HK-2 (cell line): ENCODE data around the gene ABCF3.

Source experiments
- DNase-seq: peaks from one replicate; pipeline ENCODE4 v3.0.0-alpha.2; 2018; ENCODE audit not compliant: unreplicated experiment

ABCF3 gene

DNA sequence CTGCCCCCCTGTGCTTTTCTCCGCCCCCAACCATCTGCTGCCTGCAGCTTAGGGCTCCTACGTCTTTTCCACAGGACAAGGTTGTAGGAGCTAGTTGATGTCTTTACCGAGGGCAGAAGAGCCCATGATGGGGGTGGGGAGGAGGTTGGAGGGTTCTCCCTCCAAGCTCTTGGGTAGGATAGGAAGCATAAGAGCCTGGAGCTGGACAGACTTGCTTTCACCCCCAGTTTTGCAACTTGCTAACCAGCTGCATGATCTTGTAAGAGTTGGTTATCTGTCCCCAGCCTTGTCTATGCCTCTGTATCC is 856 bp downstream of the ABCF3 start:
- no peak for DNase-seq

DNA sequence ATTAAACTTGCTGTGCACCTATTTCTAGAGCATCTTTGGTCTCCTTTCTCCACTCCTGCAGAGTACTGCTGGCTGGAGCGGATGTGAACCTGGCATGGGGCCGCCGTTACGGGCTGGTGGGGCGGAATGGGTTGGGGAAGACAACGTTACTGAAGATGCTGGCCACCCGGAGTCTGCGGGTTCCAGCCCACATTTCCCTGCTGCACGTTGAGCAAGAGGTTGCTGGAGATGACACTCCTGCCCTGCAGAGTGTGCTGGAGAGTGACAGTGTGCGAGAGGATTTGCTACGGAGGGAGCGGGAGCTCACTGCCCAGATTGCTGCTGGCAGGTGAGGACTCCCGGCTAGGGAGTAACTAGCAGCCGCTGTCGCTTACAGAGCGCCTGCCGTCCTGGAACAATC is 2.1 kb downstream of the ABCF3 start:
- DNase-seq, result no peak

DNA sequence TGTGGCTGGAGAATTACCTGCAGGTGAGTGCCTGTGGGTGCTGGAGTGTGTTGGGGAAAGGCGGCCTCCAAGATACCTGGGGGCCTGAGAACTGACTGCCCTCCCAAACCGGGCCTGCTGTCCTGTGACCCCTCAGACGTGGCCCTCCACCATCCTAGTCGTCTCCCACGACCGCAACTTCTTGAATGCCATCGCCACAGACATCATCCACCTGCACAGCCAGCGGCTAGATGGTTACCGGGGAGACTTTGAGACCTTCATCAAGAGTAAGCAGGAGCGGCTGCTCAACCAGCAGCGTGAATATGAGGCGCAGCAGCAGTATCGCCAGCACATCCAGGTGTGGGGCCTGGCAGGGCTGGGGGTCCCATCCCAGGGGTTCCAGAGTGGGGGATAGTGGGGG is 3.4 kb downstream of the ABCF3 start:
- no peak for DNase-seq

DNA sequence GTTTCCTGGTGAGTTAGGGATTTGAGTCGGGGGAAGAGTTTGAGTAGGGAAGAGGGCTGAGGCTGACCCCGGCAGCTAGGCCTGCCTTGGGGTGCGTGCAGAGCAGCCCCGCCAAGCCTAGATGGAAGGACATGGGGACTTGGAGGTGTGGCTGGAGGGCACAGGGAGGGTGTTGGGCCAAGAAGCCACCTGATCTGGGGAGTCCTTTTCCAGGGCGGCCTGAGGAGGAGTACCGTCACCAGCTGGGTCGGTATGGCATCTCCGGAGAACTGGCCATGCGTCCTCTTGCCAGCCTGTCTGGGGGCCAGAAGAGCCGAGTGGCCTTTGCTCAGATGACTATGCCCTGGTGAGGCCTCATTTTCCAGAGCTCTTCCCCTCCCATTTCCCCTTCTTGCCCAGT is 6.9 kb downstream of the ABCF3 start:
- no peak for DNase-seq

DNA sequence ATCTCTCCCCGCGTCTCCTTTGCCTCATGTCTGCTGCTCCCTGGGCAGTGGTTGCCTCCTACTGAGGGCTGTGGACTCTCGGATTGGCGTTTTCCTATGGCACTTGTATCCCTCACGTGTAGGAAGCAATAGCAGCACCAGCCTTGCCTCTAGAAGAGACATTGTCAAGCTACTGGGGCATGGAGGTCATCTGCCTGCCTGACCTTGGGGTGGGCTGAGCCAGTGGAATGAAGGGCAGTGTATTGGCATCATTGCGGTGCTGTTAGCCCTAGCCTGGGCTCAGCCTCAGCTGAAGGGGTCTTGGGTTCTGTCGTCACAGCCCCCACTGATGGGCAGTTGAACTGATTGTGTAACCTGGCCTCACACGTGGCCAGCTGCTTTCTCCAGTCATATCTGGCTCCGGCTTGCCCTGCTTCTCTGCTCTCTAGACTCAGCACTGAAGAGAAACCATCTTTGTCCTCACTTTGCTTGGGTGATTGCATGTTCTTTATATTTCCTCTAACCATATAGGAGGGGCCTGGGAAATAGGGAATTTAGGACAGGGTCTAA is 8.1 kb downstream of the ABCF3 start:
- DNase-seq, result no peak

DNA sequence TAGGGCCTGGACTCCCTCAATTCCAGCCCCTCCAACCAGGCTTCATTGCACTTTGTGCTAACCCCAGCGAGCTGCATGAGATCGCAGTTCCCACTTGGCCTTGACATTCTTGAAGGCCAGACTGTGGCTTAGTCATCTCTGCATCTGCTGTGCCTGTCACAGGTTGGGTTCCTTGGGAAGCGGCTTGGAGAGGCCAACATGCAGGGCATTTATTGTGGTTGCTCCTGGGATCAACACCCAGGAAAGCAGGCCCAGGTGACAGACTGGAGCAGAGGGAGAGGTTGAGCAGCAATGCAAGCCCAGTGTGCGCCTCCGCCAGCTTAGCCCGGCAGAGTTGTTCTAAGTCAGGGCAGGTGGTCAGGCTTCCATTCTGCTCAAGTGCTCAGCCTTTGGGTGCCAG is 10.5 kb downstream of the ABCF3 start:
- DNase-seq, result no peak

DNA sequence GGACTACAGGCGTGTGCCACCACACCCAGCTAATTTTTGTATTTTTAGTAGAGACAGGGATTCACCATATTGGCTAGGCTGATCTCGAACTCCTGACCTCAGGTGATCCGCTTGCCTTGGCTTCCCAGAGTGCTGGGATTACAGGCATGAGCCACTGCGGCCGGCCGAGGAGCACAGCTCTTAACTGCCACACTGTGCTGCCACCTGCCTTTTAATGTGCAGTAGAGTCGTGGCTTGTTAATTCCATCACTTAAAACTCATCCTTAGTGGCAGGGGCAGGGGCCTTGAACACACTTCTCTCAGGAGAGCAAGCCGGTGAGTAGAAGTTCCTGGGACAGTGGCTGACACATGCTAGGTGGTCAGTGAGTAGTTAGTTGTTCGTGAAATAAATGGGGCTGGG is 12.5 kb downstream of the ABCF3 start:
- DNase-seq, result no peak

DNA sequence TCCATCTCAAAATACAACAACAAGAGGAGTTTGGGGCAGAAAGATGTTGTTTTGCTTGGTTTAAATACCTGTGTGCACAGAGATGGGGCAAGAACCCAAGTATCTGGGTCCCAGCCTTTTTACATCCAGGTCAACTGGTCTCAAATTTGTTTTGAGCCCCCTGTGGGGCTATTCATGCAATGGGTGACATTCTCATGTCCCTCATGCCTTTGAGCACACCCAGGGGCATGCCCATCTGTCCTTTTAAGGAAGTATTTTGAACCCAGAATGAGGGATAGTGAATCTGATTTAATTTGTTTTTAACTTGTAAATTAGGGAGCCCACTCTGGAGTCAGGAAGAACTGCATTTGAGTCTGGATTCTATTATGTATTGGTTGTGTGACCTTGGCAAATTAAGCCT is 14.8 kb downstream of the ABCF3 start:
- no peak for DNase-seq

DNA sequence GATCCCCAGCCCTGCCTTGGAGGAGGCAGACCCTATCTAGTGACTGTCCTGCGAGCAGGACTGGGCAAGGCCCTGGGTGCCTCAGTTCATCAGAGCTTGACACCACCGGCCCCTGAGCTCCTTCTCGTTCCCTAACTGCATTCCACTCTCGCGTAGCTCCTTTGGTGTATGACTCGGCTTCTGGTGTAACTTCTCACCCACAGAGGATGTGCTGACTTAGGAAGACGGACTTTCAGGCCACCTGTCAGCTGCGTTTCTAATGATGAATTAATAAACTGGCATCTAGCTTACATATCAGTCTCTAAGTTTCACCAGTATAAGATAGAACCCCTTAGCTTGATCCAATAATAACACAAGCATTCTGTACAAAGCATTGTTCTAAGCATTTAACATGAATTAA is 17.5 kb downstream of the ABCF3 start:
- DNase-seq, result no peak

DNA sequence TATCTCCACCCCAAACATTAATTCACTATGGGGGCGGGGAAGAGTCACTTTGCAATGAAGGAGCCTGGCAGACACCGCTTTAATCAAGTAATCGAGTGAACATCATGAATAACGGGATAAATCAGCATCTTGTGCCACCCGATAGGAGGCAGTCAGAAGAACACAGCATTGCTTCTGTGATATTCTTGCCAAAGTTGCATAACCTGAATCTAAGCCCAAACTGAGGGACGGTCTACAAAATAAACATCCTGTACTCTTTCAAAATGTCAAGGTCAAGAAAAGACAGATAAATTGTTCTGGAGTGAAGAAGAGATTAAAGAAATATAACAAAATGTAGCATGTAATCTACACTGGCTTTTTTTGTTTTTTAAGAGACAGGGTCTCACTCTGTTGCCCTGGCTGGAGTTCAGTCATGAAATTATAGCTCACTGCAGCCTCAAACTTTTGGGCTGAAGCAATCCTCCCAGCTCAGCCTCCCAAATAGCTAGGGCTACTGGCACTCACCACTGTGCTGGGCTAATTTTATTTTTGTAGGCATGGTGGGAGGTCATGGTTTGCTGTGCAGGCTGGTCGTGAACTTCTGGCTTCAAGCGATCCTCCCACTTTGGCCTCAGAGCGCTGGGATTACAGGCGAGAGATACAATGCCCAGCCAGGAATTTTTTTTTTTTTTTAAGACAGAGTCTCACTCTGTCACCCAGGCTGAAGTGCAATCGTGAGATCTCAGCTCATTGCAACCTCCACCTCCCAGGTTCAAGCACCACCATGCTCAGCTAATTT is 23.3 kb downstream of the ABCF3 start:
- DNase-seq, result no peak

DNA sequence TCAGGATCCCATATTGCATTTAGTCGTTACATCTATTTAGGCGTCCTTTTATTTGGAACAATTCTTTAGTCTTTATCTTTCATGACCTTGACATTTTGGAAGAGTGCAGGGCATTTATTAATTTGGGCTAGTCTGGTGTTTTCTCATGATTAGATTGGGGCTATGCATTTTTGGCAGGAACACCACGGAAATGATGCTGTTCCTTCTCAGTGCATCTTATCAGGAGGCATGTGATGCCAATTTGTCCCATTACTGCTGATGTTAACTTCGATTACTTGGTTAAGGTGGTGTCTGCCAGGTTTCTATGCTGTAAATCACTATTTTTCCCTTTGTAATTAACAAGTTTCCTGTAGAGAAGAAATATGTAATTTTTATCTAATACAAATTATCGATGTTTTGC is 25.3 kb downstream of the ABCF3 start:
- no peak for DNase-seq

DNA sequence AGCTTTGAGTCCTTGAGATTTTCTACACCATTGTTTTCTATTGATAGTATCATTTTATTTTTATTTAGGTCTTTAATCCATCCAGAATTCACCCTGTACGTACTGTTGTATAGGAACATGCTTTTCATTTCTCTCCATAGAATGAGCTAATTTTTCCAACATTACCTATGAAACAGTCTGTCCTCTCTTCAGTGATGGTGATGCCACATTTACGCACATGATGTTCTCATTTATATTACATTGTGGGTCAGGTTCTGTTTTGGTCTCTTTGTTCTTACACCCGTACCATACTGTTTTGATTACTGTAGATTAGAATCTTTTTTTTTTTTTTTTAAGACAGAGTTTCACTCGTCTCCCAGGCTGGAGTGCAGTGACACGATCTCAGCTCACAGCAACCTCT is 25.7 kb downstream of the ABCF3 start:
- DNase-seq, result no peak

DNA sequence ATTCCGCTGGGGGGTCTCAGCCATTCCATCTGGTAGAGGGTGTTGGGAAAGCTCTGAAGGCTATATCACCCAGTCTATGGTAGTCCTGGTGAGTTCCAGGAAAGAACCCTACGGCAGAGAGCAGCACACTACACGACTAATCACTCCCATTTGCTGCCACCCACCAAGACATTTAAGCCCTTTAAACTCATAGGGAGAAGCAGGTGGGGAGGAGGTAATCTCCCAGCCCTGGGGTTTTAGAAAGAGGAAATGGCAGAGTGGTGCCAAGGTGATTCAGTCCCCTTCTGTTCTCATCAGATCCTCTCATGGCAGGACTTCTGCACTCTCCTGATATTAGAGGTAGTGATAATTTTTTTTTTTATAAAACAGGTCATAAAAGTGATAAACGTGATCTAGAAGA is 32.8 kb downstream of the ABCF3 start:
- DNase-seq, result no peak

DNA sequence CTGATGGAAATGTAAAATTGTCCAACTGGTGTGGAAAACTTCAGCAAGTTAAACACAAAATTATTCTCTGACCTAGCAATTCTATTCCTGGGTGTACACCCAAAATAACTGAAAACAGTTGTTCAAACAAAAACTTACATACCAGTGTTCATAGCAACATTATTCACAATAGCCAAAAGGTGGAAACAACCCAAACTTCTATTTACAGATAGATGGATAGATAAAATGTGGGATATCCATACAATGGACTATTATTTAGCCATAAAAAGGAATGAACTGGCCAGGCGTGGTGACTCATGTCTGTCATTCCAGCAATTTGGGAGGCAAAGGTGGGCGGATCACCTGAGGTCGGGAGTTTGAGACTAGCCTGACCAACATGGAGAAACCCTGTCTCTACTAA is 36.5 kb downstream of the ABCF3 start:
- DNase-seq, result no peak

DNA sequence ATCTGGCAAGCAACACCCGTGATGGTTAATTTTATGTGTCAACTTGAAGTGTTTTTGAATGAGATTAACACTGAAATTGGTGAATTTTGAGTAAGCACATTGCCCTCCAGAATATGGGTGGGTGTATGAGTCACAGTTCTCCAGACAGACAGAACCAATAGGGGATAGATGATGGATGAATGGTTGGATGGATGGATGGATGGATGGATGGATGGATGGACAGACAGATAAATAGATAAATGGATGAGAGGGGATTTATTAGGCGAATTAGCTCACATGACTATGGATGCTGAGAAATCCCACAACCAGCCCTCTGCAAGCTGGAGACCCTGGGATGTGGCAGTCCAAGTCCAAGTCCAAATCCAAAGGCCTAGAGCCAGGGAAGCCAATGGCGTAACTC is 37.9 kb downstream of the ABCF3 start:
- no peak for DNase-seq

DNA sequence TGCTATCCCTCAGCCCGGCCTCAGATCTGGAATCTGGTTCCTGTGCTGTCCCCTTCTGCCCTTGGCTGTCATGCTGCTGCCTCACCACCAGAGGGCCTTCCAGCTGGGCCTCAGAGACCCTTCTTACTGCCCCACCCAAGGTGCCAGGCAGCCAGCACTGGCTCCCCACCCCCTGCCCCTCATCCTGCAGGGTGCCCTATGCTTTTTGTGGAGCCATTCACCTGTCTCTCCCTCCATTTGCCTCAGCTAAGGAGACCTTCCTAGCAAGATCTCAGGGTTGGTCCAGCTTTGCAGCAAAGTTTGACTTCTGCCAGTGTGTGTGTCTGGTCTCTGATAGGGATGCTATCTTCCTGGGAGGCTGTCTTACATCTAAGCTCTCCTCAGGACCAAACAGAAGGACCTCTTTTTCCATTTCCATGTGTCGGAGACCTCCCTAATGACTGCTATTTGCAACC is 41.5 kb downstream of the ABCF3 start:
- no peak for DNase-seq

DNA sequence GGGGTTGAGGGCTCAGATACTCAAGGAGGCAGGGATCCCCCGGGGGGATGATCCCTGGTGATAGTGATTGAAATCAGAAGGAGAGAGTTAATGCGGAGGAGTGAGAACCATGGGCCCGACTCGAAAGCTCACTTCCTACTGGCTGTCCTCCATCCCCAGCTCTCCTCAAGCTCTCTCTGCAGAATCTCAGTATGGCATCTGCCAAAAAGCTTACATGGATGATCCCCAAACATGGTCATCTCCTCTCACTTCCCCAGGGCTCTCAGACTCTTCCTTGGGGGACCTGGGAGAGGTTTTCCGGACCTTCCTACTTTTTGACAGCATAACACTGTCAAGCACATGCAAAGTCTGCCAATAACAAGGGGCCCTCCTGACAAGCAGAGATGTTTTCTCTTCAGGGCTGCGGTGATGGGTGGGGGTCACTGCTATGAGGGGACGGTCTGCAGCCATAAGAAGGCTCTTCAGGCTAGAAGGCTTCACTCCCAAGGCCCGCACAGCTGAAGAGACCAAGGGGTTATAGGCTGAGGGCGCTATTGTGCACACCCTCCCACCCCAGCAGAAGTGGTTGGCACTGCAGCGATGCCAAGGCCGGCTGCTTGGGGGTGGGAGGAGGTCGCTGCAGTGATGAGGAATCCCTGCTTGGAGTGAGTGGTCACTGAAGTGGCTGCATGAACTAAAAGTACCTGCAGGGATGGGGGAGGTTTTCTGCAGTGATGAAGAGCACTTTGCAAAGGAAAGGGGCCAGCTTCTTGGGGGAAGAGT is 42.6 kb downstream of the ABCF3 start:
- DNase-seq, result no peak

DNA sequence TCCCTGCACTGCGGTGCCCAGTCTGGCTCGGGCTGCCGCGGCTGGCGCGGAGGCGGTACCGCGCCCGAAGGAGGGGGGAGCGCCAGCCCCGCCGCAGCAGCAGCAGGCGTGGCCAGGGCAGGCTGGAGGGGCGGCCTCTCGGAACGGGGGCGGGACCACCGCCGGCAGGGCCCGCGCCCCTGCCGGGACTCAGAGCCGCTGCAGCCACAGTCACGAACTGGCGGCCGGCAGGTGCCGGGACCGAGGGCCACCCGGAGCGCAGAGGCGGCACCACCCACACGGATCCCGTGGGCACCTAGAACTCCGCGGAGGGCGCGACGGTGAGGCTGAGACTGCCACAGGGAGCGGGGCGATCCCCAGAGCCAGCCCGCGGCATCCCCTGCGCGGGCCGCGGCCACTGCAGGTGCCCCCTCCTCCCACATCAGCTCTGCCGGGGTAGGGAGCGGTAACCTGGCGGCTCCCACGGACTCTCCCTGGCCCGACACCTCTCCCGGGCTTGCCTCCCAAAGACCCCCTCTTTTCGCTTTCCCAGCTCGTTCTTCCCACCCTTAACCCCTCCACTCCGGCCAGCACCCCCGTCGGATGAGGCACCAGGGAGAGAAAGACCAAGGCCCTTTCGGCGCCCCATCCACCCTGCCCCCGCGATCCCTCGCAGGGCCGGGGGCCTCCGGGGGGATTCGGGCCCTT is 43.5 kb downstream of the ABCF3 start, which contains the start of gene VWA5B2:
VWA5B2 (plus strand) TSS at position 192 of the 687 bp plus-strand sequence. CDS start 944 bp downstream, outside the sequence.
- DNase-seq, result peak; percentile 64

DNA sequence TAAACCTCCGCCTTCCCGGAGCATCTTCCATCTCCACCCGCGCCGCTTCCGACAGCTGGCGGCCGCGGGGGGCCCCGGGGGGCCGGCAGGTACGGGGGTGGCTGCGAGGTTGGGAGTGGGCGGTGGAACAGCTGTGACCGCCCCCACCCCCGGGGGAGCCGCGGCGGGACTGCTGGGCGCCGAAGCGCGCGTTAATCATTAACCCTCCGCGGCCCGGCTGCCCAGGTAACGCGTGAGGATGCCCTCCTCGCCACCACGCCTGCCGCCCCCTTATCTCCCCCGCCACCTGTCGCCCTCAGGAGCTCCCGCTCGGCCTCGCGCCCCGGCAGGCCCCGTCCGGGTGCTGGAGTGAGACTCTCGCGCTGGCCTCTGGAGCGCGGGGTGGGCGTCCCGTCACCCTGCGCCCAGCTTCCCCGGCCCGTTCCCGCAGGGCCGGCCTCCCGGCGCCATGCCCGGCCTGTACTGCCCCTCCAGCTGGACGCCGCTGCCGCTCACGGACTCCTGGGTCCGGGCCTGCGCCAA is 44.1 kb downstream of the ABCF3 start:
- DNase-seq, result no peak

DNA sequence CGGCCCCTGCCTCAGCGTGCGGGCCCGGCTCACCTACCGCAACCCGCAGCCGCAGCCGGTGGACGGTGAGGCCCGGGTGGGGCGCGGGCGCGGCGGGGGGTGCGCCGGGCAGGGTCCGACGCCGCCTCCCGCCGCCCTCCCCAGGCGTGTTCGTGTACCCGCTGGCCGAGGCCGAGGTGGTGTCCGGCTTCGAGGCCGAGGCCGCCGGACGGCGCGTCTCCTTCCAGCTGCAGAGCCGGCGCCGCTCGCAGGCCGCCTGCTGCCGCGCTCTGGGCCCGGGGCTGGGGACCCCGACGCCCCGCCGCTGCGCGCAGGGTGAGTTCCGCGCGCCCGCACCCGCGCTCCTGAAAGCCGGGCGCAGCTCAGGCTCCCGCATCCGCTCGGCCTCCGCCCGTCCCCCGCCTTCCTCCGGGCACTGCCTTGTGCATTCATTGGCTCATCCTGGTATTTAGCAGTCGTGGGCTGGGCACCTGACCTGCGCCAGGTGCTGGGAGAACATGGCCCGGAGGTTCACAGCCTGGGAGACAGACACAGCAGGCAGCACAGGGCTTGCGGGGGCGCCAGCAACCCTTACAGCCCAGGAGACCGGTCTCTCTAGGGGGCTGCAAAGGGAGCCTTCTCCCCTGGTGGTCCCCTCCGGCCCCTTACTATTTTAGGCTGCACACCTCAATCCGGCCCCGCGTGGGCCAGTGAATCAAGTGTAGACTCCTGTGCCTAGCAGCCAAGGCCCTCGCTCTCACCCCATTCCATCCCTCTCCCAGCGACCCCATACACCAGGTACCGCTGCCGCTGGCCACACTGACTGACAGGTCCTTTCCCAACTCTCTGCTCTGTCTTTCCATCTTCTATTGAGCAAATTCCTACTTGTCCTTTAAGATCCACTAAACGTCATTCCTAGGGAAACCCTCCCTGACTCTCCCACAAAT is 44.9 kb downstream of the ABCF3 start:
- no peak for DNase-seq

DNA sequence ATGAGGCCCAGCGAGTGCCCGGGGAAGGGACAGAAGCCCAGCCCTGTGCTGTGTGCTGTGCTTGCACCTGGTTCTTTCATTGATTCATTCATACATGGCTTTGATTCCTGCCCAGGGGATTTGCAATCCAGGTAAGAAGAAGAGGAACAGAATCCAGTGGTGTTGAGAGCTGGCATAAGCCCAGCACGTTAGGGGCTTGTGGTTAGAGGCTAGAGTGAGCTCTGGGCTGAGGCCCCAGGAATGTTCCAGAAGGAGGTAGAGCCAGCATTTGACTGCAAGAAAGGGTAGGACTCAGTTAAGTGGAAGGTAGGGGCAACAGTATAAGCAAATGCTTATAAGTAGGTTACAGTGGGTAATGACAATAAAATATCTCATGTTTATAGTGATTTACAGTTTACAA is 45.7 kb downstream of the ABCF3 start:
- DNase-seq, result no peak
